Myocyte (in vitro differentiated cells): Measurements from ENCODE around the gene KCNH8. TPM values are rescaled to one million over a fixed set of nuclear protein-coding genes. Genes with fewer than 3 reads are reported as not detected.
A peak's percentile ranks its signal among the peaks of the same experiment; 100 is the strongest.
"Not testable (repeated sequence)": the region's sequence is repeated elsewhere in the genome, so short reads cannot be mapped to it uniquely, and the experiment has no call there.

Experiments used
- DNase-seq: peaks from one replicate; pipeline ENCODE4 v3.0.0-alpha.2; 2012; ENCODE audit warnings: low read depth
- polyA plus RNA-seq: library from polyadenylated mRNA; unstranded; fragments of >200 nt; gene quantifications from one replicate; pipeline ENCODE4 v1.2.1, GENCODE V29; 2012; ENCODE audit warnings: missing spikeins
- total RNA-seq: library from RNA; depleted of rRNA; stranded (reverse); fragments of >200 nt; gene quantifications from 2 replicates; pipeline ENCODE4 v1.2.3, GENCODE V29; 2014

The KCNH8 gene
- total RNA-seq, result not detected in 2 replicates
- not detected for polyA plus RNA-seq

GRCh38 chr3:19147905-19148767 is at the start of gene KCNH8:
KCNH8 (plus strand) TSS chr3:19148510; CDS start chr3:19148720, 210 bp downstream.
- DNase-seq, result no peak

- DNase-seq, result not testable (repeated sequence)
Measured at GRCh38 chr3:19102654-19103290, 45.5 kb upstream of the KCNH8 start.

GRCh38 chr3:19103510-19103909 is 44.8 kb upstream of the KCNH8 start:
- no peak for DNase-seq

- no peak for DNase-seq
Measured at GRCh38 chr3:19104459-19104858, 43.9 kb upstream of the KCNH8 start.

- DNase-seq, result no peak
Measured at GRCh38 chr3:19105826-19106225, 42.5 kb upstream of the KCNH8 start.

- no peak for DNase-seq
Measured at GRCh38 chr3:19106307-19106706, 42.0 kb upstream of the KCNH8 start.

- DNase-seq, result no peak
Measured at GRCh38 chr3:19107719-19108118, 40.6 kb upstream of the KCNH8 start.

- DNase-seq, result no peak
Measured at GRCh38 chr3:19110335-19110895, 37.9 kb upstream of the KCNH8 start.

GRCh38 chr3:19114461-19114860 is 33.8 kb upstream of the KCNH8 start:
- DNase-seq, result no peak

- no peak for DNase-seq
Measured at GRCh38 chr3:19116239-19116638, 32.1 kb upstream of the KCNH8 start.

- no peak for DNase-seq
Measured at GRCh38 chr3:19124752-19125151, 23.6 kb upstream of the KCNH8 start.

- no peak for DNase-seq
Measured at GRCh38 chr3:19139863-19140262, 8.4 kb upstream of the KCNH8 start.

- DNase-seq, result peak; percentile 37
Measured at GRCh38 chr3:19146685-19147650, 1.3 kb upstream of the KCNH8 start.

- DNase-seq, result no peak
Measured at GRCh38 chr3:19148768-19149091, 420 bp downstream of the KCNH8 start.

GRCh38 chr3:19149368-19149767 is 1.1 kb downstream of the KCNH8 start:
- DNase-seq, result peak; percentile 45

- no peak for DNase-seq
Measured at GRCh38 chr3:19151171-19151570, 2.9 kb downstream of the KCNH8 start.

- no peak for DNase-seq
Measured at GRCh38 chr3:19154693-19155250, 6.5 kb downstream of the KCNH8 start.

GRCh38 chr3:19155375-19155774 is 7.1 kb downstream of the KCNH8 start:
- no peak for DNase-seq

- DNase-seq, result no peak
Measured at GRCh38 chr3:19159966-19160635, 11.8 kb downstream of the KCNH8 start.

GRCh38 chr3:19165654-19166053 is 17.3 kb downstream of the KCNH8 start:
- no peak for DNase-seq
